HFFc6 (cell line): ENCODE measurements around the gene LEMD2. TPM values are rescaled to one million over a fixed set of nuclear protein-coding genes. Genes with fewer than 3 reads are reported as not detected.

ENCODE experiments used
- DNase-seq: peaks from one replicate; pipeline ENCODE4 v3.0.0-alpha.2; 2018
- H3K27ac Mint-ChIP-seq: 2 replicates; pipeline ENCODE4 v1.8.0; 2020; ENCODE audit warnings: mild to moderate bottlenecking, mixed read lengths
- H3K27me3 Mint-ChIP-seq: 2 replicates; pipeline ENCODE4 v1.8.0; 2021; ENCODE audit warnings: mild to moderate bottlenecking, moderate library complexity, mixed read lengths; ENCODE audit not compliant: insufficient read depth
- H3K36me3 Mint-ChIP-seq: 2 replicates; pipeline ENCODE4 v1.8.0; 2021; ENCODE audit warnings: low read depth, mixed read lengths
- H3K4me1 Mint-ChIP-seq: 2 replicates; pipeline ENCODE4 v1.8.0; 2020; ENCODE audit warnings: low read depth, mixed read lengths
- H3K4me3 Mint-ChIP-seq: 2 replicates; pipeline ENCODE4 v1.8.0; 2020; ENCODE audit warnings: mild to moderate bottlenecking, moderate library complexity, mixed read lengths
- H3K9me3 Mint-ChIP-seq: 2 replicates; pipeline ENCODE4 v1.8.0; 2020; ENCODE audit warnings: mild to moderate bottlenecking, mixed read lengths
- total RNA-seq, 6 experiments: library from RNA; stranded (reverse); fragmentation: NEBNext Ultra II Directional; extraction: Animal tissue kit (Norgen Biotek cat#: 25700); gene quantifications; 2 replicates in 1 of 6; 3 replicates in 5 of 6; pipeline ENCODE4 v1.2.3, GENCODE V29; 2021
- TF ChIP-seq, protein P1 (sequence below): fragments of 200-600 bp; sonication (generic); IDR thresholded peaks from 2 replicates; pipeline ENCODE4 v1.5.0; 2021; ENCODE audit warnings: antibody characterized with exemption, mild to moderate bottlenecking

LEMD2 gene
- total RNA-seq, 6 experiments from 2014 or later = 42.4 to 46.7 (median 44.9) TPM

DNA sequence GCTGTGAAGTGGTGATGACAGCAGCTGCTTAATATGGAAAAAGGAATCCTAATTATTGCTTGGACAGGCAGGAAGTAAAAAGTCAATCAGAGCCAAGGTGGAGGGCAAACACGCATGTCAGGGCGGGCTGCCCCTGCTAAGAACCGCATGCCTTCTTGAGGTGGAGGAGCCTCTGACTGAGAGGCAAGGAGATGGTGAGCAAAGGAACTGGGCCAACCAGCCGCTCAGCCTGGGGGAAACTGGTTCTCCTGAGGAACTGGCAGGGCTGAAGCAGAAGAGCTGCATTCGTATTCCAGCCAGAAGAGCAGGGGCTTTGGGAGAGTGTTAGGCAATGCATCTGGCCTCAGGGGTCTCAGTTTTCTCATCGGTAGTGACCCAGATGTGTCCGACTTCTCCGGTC, 28.0 kb upstream of the LEMD2 start:
- DNase-seq = no peak
- TF ChIP-seq, protein P1, sequence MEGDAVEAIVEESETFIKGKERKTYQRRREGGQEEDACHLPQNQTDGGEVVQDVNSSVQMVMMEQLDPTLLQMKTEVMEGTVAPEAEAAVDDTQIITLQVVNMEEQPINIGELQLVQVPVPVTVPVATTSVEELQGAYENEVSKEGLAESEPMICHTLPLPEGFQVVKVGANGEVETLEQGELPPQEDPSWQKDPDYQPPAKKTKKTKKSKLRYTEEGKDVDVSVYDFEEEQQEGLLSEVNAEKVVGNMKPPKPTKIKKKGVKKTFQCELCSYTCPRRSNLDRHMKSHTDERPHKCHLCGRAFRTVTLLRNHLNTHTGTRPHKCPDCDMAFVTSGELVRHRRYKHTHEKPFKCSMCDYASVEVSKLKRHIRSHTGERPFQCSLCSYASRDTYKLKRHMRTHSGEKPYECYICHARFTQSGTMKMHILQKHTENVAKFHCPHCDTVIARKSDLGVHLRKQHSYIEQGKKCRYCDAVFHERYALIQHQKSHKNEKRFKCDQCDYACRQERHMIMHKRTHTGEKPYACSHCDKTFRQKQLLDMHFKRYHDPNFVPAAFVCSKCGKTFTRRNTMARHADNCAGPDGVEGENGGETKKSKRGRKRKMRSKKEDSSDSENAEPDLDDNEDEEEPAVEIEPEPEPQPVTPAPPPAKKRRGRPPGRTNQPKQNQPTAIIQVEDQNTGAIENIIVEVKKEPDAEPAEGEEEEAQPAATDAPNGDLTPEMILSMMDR = no peak
- Mint-ChIP-seq H3K27ac (no peak overlapping the region), H3K4me3 (no peak overlapping the region), H3K4me1 (no peaks in the 10 kb centered on the region), H3K27me3 (peaks cover 27% of the 10 kb centered on the region), H3K9me3 (no peaks in the 10 kb centered on the region), H3K36me3 (no peaks in the 10 kb centered on the region)

GRCh38 chr6:33815854-33816253, 26.9 kb upstream of the LEMD2 start:
- TF ChIP-seq, protein P1 = no peak
- Mint-ChIP-seq H3K9me3 (no peaks in the 10 kb centered on the region), H3K27me3 (peaks cover 25% of the 10 kb centered on the region), H3K4me3 (no peak overlapping the region), H3K4me1 (no peaks in the 10 kb centered on the region), H3K36me3 (no peaks in the 10 kb centered on the region), H3K27ac (no peak overlapping the region)
- DNase-seq = no peak

- Mint-ChIP-seq H3K4me3 (no peak overlapping the region), H3K27me3 (peaks cover 27% of the 10 kb centered on the region), H3K27ac (no peak overlapping the region), H3K9me3 (no peaks in the 10 kb centered on the region), H3K4me1 (no peaks in the 10 kb centered on the region), H3K36me3 (no peaks in the 10 kb centered on the region)
- TF ChIP-seq, protein P1 = no peak
- no peak for DNase-seq
These were observed 25.4 kb upstream of the LEMD2 start for GRCh38 chr6:33813990-33814985.

DNA sequence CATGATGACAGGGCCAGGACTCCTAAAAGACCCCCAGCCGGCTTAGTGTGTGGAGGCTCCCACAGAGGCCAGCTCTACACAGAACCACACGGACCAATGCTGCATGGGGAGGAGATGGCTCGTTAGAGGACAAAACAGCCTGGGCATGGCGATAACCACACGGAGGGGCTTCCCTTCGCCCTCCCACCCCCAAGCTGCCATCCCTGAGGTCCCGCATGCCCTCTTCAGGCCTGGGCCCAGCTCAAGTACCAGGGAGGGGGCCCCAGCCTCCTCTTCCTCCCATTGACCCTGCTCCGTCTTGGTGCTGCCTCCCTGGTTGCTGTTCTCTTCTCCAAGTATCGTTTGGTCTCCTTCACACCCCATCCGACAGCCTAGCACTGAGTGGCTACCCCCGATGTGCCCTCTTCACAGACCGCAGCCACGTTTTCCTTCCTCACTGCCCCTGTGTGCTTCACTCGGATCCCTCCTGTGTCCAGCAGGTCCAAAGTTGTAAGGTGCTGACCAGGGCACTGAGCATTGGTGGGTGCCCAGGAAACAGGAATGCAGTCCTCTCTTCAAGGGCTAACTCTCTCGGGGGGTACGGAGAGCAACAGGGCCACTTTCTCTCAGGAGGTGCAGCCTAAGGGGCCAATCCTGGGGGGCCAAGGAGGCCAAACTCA, 24.4 kb upstream of the LEMD2 start:
- Mint-ChIP-seq H3K4me3 (no peak overlapping the region), H3K27ac (no peak overlapping the region), H3K4me1 (no peaks in the 10 kb centered on the region), H3K9me3 (no peaks in the 10 kb centered on the region), H3K36me3 (no peaks in the 10 kb centered on the region), H3K27me3 (peaks cover 26% of the 10 kb centered on the region)
- DNase-seq = no peak
- TF ChIP-seq, protein P1 = no peak

DNA sequence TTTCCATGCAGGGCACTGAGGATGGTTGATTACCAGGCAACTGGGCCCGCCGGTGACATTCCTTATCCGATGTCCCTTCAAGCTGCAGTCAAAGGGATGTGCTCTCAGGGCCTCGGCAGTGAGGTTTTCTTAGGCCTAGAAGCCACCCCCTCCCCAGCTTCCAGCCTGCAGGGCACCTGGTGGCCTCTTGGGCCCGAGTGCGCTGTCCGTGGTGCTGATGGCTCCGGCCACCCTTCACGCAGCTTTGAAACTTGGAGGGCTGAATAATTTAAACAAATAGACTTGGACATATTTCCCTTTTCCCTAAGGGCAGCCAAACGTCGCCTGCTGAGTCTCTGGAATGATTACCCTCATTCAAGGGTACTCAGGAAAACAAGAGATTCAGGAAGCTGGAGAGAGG, 23.7 kb upstream of the LEMD2 start:
- Mint-ChIP-seq H3K27ac (no peak overlapping the region), H3K36me3 (no peaks in the 10 kb centered on the region), H3K4me3 (no peak overlapping the region), H3K4me1 (no peaks in the 10 kb centered on the region), H3K9me3 (no peaks in the 10 kb centered on the region), H3K27me3 (peaks cover 32% of the 10 kb centered on the region)
- TF ChIP-seq, protein P1 = peak; percentile 37; the same call in 1 of the 2 replicates
- DNase-seq = peak; percentile 35
